Transverse colon (tissue), 4 donors: ENCODE measurements around the gene VPS13D. TPM values are rescaled to one million over a fixed set of nuclear protein-coding genes. Genes with fewer than 3 reads are reported as not detected.

Experiments
- DNase-seq: peaks from one replicate; pipeline ENCODE4 v3.0.0-alpha.2; 2019
- H3K27ac ChIP-seq, 4 donors: fragments of 200-600 bp; sonication (generic); 2 replicates each; pipeline ENCODE4 v1.5.1; 2016 to 2018; ENCODE audit warnings: inconsistent platforms in 4 of 4
- H3K27me3 ChIP-seq: fragments of 200-600 bp; sonication (generic); 2 replicates; pipeline ENCODE4 v1.5.1; 2017; ENCODE audit warnings: inconsistent platforms
- H3K36me3 ChIP-seq, 4 donors: fragments of 200-600 bp; sonication (generic); 2 replicates each; pipeline ENCODE4 v1.5.1; 2017 to 2019; ENCODE audit warnings: inconsistent platforms in 4 of 4
- H3K4me1 ChIP-seq, 4 donors: fragments of 200-600 bp; sonication (generic); 2 replicates each; pipeline ENCODE4 v1.5.1; 2017 to 2020; ENCODE audit warnings: inconsistent platforms in 4 of 4
- H3K4me3 ChIP-seq, 4 donors: fragments of 200-600 bp; sonication (generic); 1 replicate in 1 of 4; 2 replicates in 3 of 4; pipeline versions ENCODE4 v1.5.1 to v1.6.1; 2017 to 2019; ENCODE audit warnings: inconsistent platforms in 4 of 4
- H3K9me3 ChIP-seq, 2 donors: fragments of 200-600 bp; sonication (generic); 2 replicates each; pipeline ENCODE4 v1.5.1; 2017 to 2019; ENCODE audit warnings: inconsistent platforms in 2 of 2
- CTCF ChIP-seq, 5 experiments: fragments of 200-600 bp in 3 of 5; fragments of 450-650 bp in 2 of 5; sonication (generic) in 3 of 5; IDR thresholded peaks; 1 replicate in 2 of 5; 2 replicates in 3 of 5; pipeline ENCODE4 v1.5.1; 2016 to 2017; ENCODE audit warnings: antibody characterized with exemption in 5 of 5, inconsistent platforms in 3 of 5, mild to moderate bottlenecking in 2 of 5, moderate library complexity in 1 of 5
- EP300 ChIP-seq: sonication (generic); formaldehyde crosslinking; IDR thresholded peaks from one replicate; pipeline ENCODE4 v1.6.1; 2017; ENCODE audit warnings: antibody characterized with exemption, low read depth
- POLR2A ChIP-seq: fragments of 450-650 bp; IDR thresholded peaks from one replicate; pipeline ENCODE4 v1.6.1; 2016; ENCODE audit warnings: antibody characterized with exemption, mild to moderate bottlenecking, moderate library complexity
- POLR2AphosphoS5 ChIP-seq, 3 donors: sonication (generic); formaldehyde crosslinking; IDR thresholded peaks; one replicate each; pipeline ENCODE4 v1.6.1; 2016; ENCODE audit warnings: antibody characterized with exemption in 3 of 3
- WGBS, 2 donors: methylation state at CpG; one replicate each; pipeline ENCODE4 v1.1.5; 2018; ENCODE audit warnings: low coverage in 1 of 2; 5-methylcytosine and 5-hydroxymethylcytosine counted together
- in situ Hi-C, 4 donors: fragments of 200-750 bp; cut with MboI; loops; one replicate each; pipeline versions ENCODE4 v1.15.0 to v1.15.1; 2017; ENCODE audit warnings: low sequenced_read_pairs in 3 of 4, low pct_ligation_motif_present in 1 of 4, low pct_unique_long_range_greater_than_20kb in 1 of 4
- intact Hi-C: fragments of 100-400 bp; cut with DNase I; formaldehyde crosslinking; loops from one replicate; pipeline ENCODE4 v1.15.1; 2023; ENCODE audit warnings: low total_unique reads
- total RNA-seq, 4 donors: library from RNA; depleted of rRNA; stranded (reverse); fragments of >200 nt; gene quantifications; one replicate each; pipeline ENCODE4 v1.1.0, GENCODE V29; 2016

The VPS13D gene
- total RNA-seq, 4 donors from 2014 or later, result 101 to 136 (median 116) TPM

GRCh38 chr1:12552951-12553921 is 323.4 kb downstream of the VPS13D start:
- Histone ChIP-seq H3K27ac (peak overlapping the region; percentile 48 to 91 (median 88)), H3K9me3 (no peaks in the 10 kb centered on the region), H3K36me3 (no peaks in the 10 kb centered on the region), H3K4me3 (no peak overlapping the region), H3K4me1 (peaks cover 19 to 36% (median 23%) of the 10 kb centered on the region in 4 donors), H3K27me3 (no peaks in the 10 kb centered on the region)
- no peak for DNase-seq
- TF ChIP-seq EP300, result no peak
- no peak for TF ChIP-seq POLR2AphosphoS5 (IDR thresholded peaks at IDR 0.05)
- no peak for TF ChIP-seq CTCF (IDR thresholded peaks at IDR 0.05)
- TF ChIP-seq POLR2A, result no peak
- in situ Hi-C loops (no loop called here), intact Hi-C loops (no loop called here)
- WGBS, 2 donors, result 81 to 85% methylated on average over 9 to 13 of the region's 16 CpGs

- Histone ChIP-seq H3K36me3 (no peaks in the 10 kb centered on the region), H3K27me3 (no peaks in the 10 kb centered on the region), H3K4me3 (no peak overlapping the region), H3K27ac (peak overlapping the region; percentile 48 to 91 (median 88)), H3K9me3 (no peaks in the 10 kb centered on the region), H3K4me1 (peaks cover 15 to 29% (median 20%) of the 10 kb centered on the region in 4 donors)
- in situ Hi-C loops (no loop called here), intact Hi-C loops (no loop called here)
- 89% methylated on average over 3 of the region's 3 CpGs; no CpG with 5 or more reads in 1 of the 2 donors for WGBS, 2 donors
- TF ChIP-seq POLR2A, result no peak
- TF ChIP-seq EP300, result no peak
- no peak for TF ChIP-seq CTCF (IDR thresholded peaks at IDR 0.05)
- TF ChIP-seq POLR2AphosphoS5 (IDR thresholded peaks at IDR 0.05), result no peak
- no peak for DNase-seq
Observed at GRCh38 chr1:12553963-12554362, 324.1 kb downstream of the VPS13D start.

- Histone ChIP-seq H3K4me3 (no peak overlapping the region), H3K36me3 (no peaks in the 10 kb centered on the region), H3K27me3 (no peaks in the 10 kb centered on the region), H3K9me3 (no peaks in the 10 kb centered on the region), H3K27ac (peak overlapping the region; percentile 77 to 91 (median 88)), H3K4me1 (peaks cover 9 to 22% (median 13%) of the 10 kb centered on the region in 4 donors)
- 90 to 94% methylated on average over 2 to 15 of the region's 18 CpGs for WGBS, 2 donors
- no peak for TF ChIP-seq CTCF (IDR thresholded peaks at IDR 0.05)
- no peak for TF ChIP-seq POLR2AphosphoS5 (IDR thresholded peaks at IDR 0.05)
- TF ChIP-seq EP300, result no peak
- no peak for TF ChIP-seq POLR2A
- intact Hi-C loops (no loop called here), in situ Hi-C loops (no loop called here)
- no peak for DNase-seq
Observed at GRCh38 chr1:12554521-12555305, 324.9 kb downstream of the VPS13D start.
